Lower leg skin (tissue), 3 donors: ENCODE results near the gene ZNF776.

Experiments used
- POLR2A ChIP-seq, 2 donors: fragments of 450-650 bp; IDR thresholded peaks; one replicate each; pipeline ENCODE4 v1.6.1; 2016 to 2017; ENCODE audit warnings: antibody characterized with exemption in 2 of 2, mild to moderate bottlenecking in 1 of 2, moderate library complexity in 1 of 2
- TF ChIP-seq, protein P1 (sequence below), 3 donors: fragments of 450-650 bp; IDR thresholded peaks; one replicate each; pipeline ENCODE4 v1.5.1; 2016; ENCODE audit warnings: antibody characterized with exemption in 3 of 3, mild to moderate bottlenecking in 3 of 3, moderate library complexity in 2 of 3

DNA sequence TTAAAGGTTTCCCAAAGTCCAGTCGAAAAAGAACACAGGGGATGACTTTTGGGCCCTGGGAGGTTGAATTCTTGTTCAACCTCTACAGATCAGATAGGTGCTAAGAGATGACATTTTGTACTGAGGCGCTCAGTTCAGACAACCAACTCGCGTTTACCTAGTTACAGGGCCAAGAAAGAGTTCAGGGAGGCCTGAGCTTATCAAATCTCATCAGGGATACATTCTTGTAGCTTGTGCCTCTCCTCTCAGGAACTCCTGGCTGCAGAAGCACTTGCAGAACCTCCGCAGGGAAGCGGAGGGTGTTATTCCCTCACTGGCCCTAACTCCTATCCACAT, 825 bp downstream of the ZNF776 start:
- TF ChIP-seq, protein P1, sequence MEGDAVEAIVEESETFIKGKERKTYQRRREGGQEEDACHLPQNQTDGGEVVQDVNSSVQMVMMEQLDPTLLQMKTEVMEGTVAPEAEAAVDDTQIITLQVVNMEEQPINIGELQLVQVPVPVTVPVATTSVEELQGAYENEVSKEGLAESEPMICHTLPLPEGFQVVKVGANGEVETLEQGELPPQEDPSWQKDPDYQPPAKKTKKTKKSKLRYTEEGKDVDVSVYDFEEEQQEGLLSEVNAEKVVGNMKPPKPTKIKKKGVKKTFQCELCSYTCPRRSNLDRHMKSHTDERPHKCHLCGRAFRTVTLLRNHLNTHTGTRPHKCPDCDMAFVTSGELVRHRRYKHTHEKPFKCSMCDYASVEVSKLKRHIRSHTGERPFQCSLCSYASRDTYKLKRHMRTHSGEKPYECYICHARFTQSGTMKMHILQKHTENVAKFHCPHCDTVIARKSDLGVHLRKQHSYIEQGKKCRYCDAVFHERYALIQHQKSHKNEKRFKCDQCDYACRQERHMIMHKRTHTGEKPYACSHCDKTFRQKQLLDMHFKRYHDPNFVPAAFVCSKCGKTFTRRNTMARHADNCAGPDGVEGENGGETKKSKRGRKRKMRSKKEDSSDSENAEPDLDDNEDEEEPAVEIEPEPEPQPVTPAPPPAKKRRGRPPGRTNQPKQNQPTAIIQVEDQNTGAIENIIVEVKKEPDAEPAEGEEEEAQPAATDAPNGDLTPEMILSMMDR (IDR thresholded peaks at IDR 0.05), result no peak
- no peak for TF ChIP-seq POLR2A (IDR thresholded peaks at IDR 0.05)
